Ascending aorta (tissue), 2 donors: ENCODE results near the gene MYMK. TPM values are rescaled to one million over a fixed set of nuclear protein-coding genes. Genes with fewer than 3 reads are reported as not detected.
A peak's percentile ranks its signal among the peaks of the same experiment; 100 is the strongest.

Source experiments
- DNase-seq, 2 donors: peaks; one replicate each; pipeline ENCODE4 v3.0.0-alpha.2; 2019; ENCODE audit warnings: low spot score in 2 of 2
- H3K27ac ChIP-seq, 2 donors: fragments of 200-600 bp; sonication (generic); one replicate each; pipeline ENCODE4 v1.5.1; 2016 to 2017; ENCODE audit warnings: mild to moderate bottlenecking in 1 of 2
- H3K27me3 ChIP-seq: fragments of 200-600 bp; sonication (generic); one replicate; pipeline ENCODE4 v1.5.1; 2017
- H3K36me3 ChIP-seq, 2 donors: fragments of 200-600 bp; sonication (generic); one replicate each; pipeline ENCODE4 v1.5.1; 2016
- H3K4me1 ChIP-seq, 2 donors: fragments of 200-600 bp; sonication (generic); one replicate each; pipeline ENCODE4 v1.5.1; 2016 to 2017; ENCODE audit warnings: mild to moderate bottlenecking in 1 of 2
- H3K4me3 ChIP-seq, 2 donors: fragments of 200-600 bp; sonication (generic); one replicate each; pipeline ENCODE4 v1.5.1; 2016 to 2017; ENCODE audit warnings: mild to moderate bottlenecking in 1 of 2
- H3K9me3 ChIP-seq, 2 donors: fragments of 200-600 bp; sonication (generic); one replicate each; pipeline ENCODE4 v1.5.1; 2016
- intact Hi-C: fragments of 100-400 bp; cut with DNase I; formaldehyde crosslinking; loops from one replicate; pipeline ENCODE4 v1.15.1; 2023
- total RNA-seq: library from RNA; depleted of rRNA; stranded (reverse); fragments of >200 nt; gene quantifications from one replicate; pipeline ENCODE4 v1.1.0, GENCODE V29; 2016
- TF ChIP-seq, protein P1 (sequence below), 3 experiments: fragments of 200-600 bp in 2 of 3; fragments of 450-650 bp in 1 of 3; sonication (generic) in 2 of 3; IDR thresholded peaks; one replicate each; pipeline ENCODE4 v1.5.1; 2016 to 2019; ENCODE audit warnings: antibody characterized with exemption in 3 of 3, mild to moderate bottlenecking in 1 of 3, moderate library complexity in 1 of 3

Gene MYMK
- total RNA-seq, 1 donor from 2014 or later = not detected

DNA sequence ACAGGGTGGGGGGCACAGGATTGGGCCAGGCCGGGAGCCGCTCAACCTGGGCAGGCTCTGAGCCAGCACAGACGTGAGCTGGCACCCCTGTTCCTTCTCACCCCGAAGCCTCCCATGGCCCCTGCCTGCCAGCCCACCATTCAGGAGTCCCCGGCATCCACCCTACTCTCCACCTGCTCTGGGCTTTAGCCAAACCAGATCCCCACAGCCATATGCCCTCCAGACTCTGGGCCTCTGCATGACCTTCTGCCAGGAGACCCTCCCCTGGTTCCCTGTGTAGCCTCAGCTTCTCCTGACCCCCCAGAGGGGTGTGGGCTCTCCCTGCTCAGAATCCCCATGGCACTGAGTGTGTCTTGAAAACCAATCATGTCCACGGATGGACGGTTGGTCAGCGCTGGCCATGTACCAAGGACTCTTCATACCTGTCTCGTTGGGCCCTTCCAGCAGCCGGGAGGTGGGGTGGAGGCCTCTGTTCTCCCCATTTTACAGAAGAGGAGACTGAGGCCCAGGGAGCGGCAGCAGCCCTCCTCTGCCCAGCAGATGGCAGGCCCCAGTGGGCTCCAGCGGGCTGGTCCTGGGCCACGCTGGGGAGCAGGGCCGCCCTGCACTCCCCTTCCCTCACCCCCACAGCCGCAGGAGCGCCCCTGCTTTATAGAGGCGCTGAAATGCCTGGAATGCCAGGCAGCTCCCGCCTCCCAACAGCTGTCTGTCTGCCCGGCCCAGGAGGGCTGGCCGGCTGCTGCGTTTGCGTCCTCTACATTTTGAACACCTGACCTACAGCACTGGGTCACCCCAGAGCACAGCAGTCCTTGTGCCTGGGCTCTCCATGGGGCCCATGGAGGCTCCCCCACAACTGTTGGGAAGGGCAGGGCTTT is 3.5 kb upstream of the MYMK start:
- intact Hi-C loops = no loop called here
- Histone ChIP-seq H3K27ac (no peak overlapping the region), H3K27me3 (no peaks in the 10 kb centered on the region), H3K36me3 (no peaks in the 10 kb centered on the region), H3K9me3 (no peaks in the 10 kb centered on the region), H3K4me3 (peak overlapping the region in 1 of 2 donors; percentile 10), H3K4me1 (peaks cover 4 to 15% of the 10 kb centered on the region in 2 donors)
- TF ChIP-seq, protein P1, sequence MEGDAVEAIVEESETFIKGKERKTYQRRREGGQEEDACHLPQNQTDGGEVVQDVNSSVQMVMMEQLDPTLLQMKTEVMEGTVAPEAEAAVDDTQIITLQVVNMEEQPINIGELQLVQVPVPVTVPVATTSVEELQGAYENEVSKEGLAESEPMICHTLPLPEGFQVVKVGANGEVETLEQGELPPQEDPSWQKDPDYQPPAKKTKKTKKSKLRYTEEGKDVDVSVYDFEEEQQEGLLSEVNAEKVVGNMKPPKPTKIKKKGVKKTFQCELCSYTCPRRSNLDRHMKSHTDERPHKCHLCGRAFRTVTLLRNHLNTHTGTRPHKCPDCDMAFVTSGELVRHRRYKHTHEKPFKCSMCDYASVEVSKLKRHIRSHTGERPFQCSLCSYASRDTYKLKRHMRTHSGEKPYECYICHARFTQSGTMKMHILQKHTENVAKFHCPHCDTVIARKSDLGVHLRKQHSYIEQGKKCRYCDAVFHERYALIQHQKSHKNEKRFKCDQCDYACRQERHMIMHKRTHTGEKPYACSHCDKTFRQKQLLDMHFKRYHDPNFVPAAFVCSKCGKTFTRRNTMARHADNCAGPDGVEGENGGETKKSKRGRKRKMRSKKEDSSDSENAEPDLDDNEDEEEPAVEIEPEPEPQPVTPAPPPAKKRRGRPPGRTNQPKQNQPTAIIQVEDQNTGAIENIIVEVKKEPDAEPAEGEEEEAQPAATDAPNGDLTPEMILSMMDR (IDR thresholded peaks at IDR 0.05) = no peak
- no peak for DNase-seq

DNA sequence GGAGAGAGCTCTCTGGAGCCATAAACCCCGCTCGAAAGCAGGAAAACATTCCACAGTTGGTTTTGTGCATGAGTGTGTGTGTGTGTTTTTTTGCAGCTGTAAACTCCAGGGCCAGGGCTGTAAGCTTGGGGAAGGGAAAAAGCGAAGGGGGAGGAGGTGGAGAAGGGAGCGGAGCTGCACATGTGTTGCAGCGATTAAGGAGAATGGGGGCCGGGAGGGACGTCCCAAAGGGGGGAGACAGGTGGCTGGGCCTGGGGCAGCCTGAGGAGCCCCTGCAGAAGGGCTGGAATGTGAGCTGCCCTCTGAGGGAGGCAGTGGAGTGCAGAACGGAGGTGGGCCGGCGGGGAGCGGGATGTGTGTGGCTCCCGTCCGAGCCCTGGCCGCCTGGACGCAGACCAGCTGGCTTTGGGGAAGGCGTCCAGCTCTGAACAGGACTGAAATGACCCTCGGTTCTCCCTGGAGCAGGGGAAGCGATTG is 2.7 kb upstream of the MYMK start:
- TF ChIP-seq, protein P1 (IDR thresholded peaks at IDR 0.05) = no peak
- no peaks in the 10 kb centered on the region for H3K9me3 ChIP-seq
- intact Hi-C loops = no loop called here
- DNase-seq = no peak
- H3K36me3 ChIP-seq = no peaks in the 10 kb centered on the region
- H3K4me1 ChIP-seq = peaks cover 4 to 15% of the 10 kb centered on the region in 2 donors
- peak overlapping the region; percentile 10 to 40 for H3K4me3 ChIP-seq
- no peaks in the 10 kb centered on the region for H3K27me3 ChIP-seq
- no peak overlapping the region for H3K27ac ChIP-seq

DNA sequence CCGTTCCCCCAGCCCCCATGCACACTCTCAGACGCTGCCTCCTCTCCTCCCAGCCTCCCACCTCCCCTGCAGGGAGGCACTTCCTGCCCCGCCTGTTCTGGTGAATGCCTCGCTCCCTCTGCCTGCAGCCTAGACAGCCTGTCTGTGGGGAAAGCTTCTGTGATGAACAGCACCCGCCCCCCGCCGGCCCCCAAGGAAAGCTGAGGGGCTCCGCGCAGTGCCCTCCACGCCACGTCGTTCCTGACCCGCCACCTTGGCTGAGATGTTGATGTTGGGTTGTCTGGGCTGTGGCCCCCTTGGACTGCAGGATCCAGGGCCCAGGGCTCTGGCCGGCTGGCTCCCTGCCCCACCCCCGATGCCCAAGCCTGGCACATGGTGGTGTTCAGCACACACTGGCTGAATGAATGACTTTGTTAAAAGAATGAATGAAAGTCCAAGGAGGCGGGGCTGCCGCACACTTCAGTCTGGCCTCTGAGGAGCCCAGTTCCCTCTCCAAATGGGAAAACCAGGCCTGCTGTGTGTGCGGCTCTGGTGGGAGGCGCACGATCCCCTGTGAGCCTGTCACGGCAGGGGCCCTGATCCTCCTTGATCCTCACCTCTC is 2.1 kb upstream of the MYMK start:
- no peak for DNase-seq
- TF ChIP-seq, protein P1 (IDR thresholded peaks at IDR 0.05) = no peak
- Histone ChIP-seq H3K27ac (no peak overlapping the region), H3K9me3 (no peaks in the 10 kb centered on the region), H3K27me3 (no peaks in the 10 kb centered on the region), H3K4me1 (peaks cover 4 to 15% of the 10 kb centered on the region in 2 donors), H3K4me3 (peak overlapping the region in 1 of 2 donors; percentile 10), H3K36me3 (no peaks in the 10 kb centered on the region)
- intact Hi-C loops = no loop called here

DNA sequence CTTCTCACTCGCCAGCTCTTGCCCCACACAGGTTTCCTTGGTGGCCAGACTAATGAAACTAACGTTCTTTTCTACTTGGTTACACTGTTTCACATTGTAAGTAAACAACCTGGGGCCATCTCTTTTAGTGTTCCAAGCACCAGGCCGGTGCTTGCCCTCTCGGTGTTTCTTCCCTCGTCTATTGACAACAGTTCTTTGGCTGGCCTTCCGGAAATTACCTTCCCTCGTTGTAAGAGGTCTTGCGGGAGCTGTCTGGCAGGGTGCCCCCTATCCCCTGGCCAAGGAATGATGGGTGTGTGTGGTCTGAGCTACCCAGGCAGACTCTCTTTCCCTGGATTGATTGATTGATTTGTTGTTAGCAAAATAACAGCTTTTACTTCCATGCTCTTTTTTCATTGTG is 918 bp upstream of the MYMK start:
- TF ChIP-seq, protein P1 (IDR thresholded peaks at IDR 0.05) = no peak
- Histone ChIP-seq H3K4me1 (peaks cover 4 to 15% of the 10 kb centered on the region in 2 donors), H3K36me3 (no peaks in the 10 kb centered on the region), H3K27me3 (no peaks in the 10 kb centered on the region), H3K4me3 (no peak overlapping the region), H3K27ac (no peak overlapping the region), H3K9me3 (no peaks in the 10 kb centered on the region)
- intact Hi-C loops = no loop called here
- no peak for DNase-seq

DNA sequence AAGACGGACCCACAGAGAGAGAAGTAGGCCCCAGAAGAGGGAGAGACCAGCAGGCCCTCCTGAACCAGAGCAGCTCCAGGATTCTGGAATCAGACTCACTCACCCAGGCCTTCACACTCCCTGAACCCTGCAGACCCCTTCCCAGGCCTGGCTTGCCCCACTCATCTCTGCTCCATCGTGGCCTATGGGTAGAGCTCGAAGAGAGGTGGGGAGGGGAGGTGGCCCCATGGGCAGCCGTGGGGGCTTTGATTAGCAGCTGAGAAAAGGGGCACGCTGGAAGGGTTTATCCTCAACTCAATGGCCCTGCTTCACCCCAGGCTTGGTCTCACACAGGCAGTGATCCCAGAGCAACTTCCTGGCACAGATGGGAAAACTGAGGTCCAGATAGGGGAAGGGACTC is 613 bp downstream of the MYMK start:
- TF ChIP-seq, protein P1 (IDR thresholded peaks at IDR 0.05) = no peak
- Histone ChIP-seq H3K27ac (no peak overlapping the region), H3K36me3 (no peaks in the 10 kb centered on the region), H3K27me3 (no peaks in the 10 kb centered on the region), H3K9me3 (no peaks in the 10 kb centered on the region), H3K4me3 (no peak overlapping the region), H3K4me1 (peaks cover 4 to 15% of the 10 kb centered on the region in 2 donors)
- intact Hi-C loops = no loop called here
- DNase-seq = no peak
